Measurements from ENCODE around the gene HPS4. TPM values are rescaled to one million over a fixed set of nuclear protein-coding genes. Genes with fewer than 3 reads are reported as not detected.

The HPS4 gene
- total RNA-seq, 2 donors from 2014 or later, result 6.8 to 10.8 TPM

DNA sequence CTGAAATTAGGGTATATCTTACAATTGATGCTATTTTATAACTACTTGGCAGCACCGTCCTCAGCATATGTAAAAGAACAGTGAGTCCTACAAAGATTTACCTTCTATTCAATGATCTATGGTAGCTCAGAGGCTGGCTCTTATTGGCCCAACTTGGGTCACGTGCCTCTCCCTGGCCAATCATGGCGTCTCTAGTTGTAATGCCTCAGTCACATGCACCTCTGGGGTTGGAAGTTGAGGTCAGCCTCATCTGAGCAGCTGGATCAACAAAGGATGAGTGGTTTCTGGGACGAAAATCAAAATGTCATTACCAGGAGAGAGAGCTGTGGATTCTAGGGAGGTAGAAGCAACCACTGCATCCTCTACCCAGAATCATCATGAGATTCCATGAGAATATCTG lies 77.5 kb downstream of the HPS4 start:
- Histone ChIP-seq H3K27me3 (no peaks in the 10 kb centered on the region), H3K36me3 (no peaks in the 10 kb centered on the region), H3K9me3 (no peaks in the 10 kb centered on the region), H3K4me1 (peaks cover 0 to 8% of the 10 kb centered on the region in 2 donors), H3K4me3 (no peak overlapping the region), H3K27ac (no peak overlapping the region)
- TF ChIP-seq, protein P1, sequence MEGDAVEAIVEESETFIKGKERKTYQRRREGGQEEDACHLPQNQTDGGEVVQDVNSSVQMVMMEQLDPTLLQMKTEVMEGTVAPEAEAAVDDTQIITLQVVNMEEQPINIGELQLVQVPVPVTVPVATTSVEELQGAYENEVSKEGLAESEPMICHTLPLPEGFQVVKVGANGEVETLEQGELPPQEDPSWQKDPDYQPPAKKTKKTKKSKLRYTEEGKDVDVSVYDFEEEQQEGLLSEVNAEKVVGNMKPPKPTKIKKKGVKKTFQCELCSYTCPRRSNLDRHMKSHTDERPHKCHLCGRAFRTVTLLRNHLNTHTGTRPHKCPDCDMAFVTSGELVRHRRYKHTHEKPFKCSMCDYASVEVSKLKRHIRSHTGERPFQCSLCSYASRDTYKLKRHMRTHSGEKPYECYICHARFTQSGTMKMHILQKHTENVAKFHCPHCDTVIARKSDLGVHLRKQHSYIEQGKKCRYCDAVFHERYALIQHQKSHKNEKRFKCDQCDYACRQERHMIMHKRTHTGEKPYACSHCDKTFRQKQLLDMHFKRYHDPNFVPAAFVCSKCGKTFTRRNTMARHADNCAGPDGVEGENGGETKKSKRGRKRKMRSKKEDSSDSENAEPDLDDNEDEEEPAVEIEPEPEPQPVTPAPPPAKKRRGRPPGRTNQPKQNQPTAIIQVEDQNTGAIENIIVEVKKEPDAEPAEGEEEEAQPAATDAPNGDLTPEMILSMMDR (IDR thresholded peaks at IDR 0.05), result no peak
- no peak for DNase-seq (ENCODE audit: low spot score)

DNA sequence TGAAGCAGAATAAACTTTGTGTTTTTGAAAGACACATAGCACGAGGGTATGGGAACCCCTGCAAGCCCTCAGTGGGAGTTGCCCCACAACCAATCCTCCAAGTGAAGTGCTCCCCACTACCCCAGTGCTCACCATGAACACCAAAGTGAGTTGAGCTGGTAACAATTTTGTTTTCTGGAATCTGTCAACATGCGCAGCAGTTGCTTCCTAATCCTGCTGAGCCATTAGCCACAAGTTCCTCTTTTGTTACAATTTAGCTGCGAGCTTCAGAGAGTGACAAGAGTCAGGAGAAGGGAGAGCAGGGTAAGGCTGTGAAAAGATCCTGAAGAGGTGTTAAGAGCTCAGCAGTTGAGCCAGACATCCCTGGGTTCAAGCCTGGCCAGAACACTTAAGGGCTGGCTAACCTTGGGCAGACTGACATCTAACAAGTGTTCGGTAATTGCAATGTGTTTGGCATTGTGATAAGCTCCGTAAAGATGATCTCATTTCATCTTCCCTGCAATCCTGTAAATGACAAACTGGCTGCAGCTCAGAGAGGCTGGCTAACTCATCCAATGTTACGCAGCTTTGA lies 78.6 kb downstream of the HPS4 start:
- Histone ChIP-seq H3K4me1 (peaks cover 0 to 8% of the 10 kb centered on the region in 2 donors), H3K9me3 (no peaks in the 10 kb centered on the region), H3K4me3 (no peak overlapping the region), H3K27ac (no peak overlapping the region), H3K36me3 (no peaks in the 10 kb centered on the region), H3K27me3 (no peaks in the 10 kb centered on the region)
- DNase-seq (ENCODE audit: low spot score), result no peak
- TF ChIP-seq, protein P1 (IDR thresholded peaks at IDR 0.05), result no peak

DNA sequence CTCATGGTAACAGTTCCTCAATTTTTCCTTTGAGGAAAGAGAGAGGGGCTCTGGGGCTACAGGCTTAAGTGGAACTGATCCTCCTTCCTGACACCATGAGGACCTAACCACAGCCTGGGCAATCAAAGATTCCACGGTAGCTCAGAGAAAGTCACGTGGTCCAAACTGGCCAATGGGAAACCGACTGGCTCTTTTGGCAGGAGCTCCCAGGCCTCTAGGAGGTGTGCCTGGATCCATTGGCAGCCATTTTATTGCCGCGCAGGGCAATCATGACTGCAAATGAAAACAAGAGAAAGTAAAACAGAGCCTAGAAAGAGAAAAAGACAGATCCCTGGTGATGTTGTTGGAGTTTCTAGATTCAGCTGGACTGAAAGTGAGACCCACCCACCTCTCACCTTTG lies 81.9 kb downstream of the HPS4 start:
- Histone ChIP-seq H3K4me1 (peaks cover 0 to 8% of the 10 kb centered on the region in 2 donors), H3K27ac (no peak overlapping the region), H3K36me3 (no peaks in the 10 kb centered on the region), H3K27me3 (no peaks in the 10 kb centered on the region), H3K4me3 (no peak overlapping the region), H3K9me3 (no peaks in the 10 kb centered on the region)
- TF ChIP-seq, protein P1 (IDR thresholded peaks at IDR 0.05), result no peak
- DNase-seq (ENCODE audit: low spot score), result no peak

Other genes with a start within 250 kb of the HPS4 start
- under 1 TPM; 0.11 to 0.71 TPM for gene ASPHD2, start 54.5 kb downstream of the HPS4 start, total RNA-seq
- 10 to 100 TPM; 20.4 to 25.0 TPM for gene SRRD, start 94 bp upstream of the HPS4 start, total RNA-seq
- 10 to 100 TPM; 15.4 TPM for gene TFIP11, start 28.7 kb upstream of the HPS4 start, total RNA-seq
- gene TPST2, start 106.3 kb upstream of the HPS4 start, total RNA-seq, result 100 to 1,000 TPM in 1 of 2 donors, 10 to 100 TPM in 1; 63.4 to 104 TPM
- gene CRYBB1, start 134.2 kb upstream of the HPS4 start, total RNA-seq, result 1 to 10 TPM in 1 of 2 donors, under 1 TPM in 1; 0.79 to 1.7 TPM
- not detected for gene CRYBA4, start 138.2 kb upstream of the HPS4 start, total RNA-seq
- 1 to 10 TPM in 1 of 2 donors, under 1 TPM in 1; 0.19 to 2.0 TPM for gene MIAT, start 173.8 kb upstream of the HPS4 start, total RNA-seq